ENCODE data around the gene FAM120A.

FAM120A gene

DNA sequence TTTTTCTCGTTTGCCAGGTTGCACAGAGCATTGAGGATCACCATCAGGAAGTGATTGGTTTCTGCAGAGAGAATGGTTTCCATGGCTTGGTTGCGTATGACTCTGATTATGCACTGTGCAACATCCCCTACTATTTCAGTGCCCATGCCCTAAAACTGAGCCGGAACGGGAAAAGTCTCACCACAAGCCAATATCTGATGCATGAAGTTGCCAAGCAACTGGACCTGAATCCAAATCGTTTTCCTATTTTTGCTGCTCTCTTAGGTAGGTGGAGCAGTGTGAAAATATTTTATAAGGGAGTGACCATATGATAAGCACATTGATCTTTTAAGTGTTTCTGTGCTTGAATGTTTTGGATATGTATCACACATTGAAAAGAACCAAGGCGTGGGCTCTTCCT is 19.6 kb downstream of the FAM120A start:
- DNase-seq: peak in 1 of 51 donors; percentile 14

DNA sequence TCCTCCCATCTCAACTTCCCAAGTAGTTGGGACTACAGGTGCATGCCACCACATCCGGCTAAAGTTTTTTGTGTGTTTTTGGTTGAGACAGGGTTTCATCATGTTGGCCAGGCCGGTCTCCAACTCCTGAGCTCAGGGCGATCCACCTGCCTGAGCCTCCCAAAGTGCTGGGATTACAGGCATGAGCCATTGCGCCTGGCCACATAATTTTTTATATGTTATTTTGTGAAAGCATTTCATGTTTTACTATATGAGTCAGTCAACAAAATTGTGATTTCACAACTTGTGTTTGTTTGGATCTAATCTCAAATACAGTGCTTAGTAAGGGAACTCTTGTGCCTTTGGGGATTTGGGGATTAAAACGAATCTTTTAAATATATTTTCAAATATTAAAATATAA is 21.9 kb downstream of the FAM120A start:
- DNase-seq: no peak

DNA sequence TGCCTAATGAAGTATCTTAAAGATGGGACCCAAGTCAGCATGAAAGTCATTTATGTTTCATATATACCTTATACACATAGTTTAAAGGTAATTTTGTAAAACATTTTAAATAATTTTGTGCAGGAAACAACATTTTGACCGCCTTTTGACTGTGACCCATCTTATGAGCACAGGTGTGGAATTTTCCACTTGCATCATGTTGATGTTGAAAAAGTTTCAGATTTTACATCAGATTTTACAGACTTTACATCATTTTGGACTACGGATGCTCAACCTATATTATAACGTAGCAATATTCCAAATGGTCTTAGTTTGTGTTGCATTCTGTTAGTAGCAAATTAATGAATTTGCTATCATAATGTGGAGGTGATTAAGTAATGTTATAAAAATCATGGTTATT is 23.6 kb downstream of the FAM120A start:
- no peak for DNase-seq

DNA sequence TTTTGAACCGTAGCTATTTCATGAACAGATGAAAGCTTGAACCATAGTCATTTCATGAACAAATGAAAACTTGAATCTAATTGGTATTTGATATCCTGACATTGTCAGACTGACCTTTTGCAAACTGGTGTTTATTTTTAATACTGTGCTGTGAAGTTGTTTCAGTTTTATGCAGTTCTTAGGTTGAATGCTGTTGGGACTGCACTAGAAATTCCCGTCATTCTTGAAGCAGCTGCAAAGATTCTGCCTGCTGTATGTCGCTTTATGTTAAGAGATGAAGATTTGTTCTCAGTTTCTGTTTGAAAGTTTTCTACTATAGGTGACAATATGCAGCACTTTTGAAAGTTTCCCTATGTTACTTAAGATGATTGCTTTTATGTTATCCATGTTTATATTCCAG is 24.4 kb downstream of the FAM120A start:
- DNase-seq: no peak

DNA sequence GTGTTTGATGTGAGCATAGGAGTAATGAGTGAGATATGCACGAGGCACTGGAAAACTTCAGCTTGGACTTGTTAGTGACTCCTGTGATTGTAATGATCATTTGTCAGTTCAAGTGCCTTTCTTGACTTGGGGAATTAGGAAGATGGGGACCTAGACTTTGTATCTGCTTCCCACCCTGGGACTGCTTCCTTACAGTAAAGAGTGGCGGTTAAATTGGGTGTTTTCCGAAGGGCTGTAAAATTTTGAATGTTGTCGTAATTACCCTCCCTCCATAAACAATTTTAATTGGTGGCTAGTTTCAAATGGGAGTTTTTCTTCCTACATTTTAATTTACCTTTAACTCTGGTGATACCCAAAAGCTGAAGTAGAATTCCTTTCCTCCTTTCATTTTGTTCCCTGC is 25.4 kb downstream of the FAM120A start:
- no peak for DNase-seq

DNA sequence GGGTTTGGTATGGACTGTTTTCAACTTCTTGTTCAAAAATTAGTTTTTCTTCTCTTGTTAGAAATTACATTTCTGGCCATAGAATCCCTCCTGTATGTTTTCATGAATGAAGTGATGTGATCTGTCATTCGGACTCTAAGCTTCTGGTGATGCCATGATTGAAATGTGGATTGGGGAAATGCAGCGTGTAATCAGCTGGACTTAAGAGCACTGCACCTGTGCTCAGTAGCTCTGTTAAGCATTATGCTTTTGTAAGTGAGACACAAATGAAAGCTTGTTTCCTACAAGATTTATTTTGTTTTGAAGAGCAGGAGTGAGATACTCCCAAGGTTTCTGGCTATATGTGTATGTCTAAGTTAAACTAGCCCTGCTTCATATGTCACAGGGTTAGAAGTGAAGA is 25.9 kb downstream of the FAM120A start:
- no peak for DNase-seq

DNA sequence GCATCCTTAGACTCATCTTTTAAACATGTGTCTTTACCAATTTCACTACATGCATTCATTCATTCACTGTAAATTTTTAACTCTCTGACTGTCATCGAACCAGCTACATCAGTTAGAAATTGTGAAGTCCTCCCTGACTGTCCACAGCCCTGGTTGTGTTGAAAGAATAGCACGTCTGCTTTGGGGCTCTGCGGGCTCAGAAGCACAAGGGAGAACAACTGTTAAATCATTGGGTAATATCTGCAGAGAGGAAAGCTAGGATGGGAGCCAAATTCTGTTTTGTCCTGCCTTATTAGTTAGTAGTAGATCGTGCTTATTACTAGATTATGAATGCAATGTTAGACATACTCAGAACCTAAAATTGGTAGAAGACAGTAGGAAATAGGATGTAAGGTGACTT is 28.2 kb downstream of the FAM120A start:
- no peak for DNase-seq

DNA sequence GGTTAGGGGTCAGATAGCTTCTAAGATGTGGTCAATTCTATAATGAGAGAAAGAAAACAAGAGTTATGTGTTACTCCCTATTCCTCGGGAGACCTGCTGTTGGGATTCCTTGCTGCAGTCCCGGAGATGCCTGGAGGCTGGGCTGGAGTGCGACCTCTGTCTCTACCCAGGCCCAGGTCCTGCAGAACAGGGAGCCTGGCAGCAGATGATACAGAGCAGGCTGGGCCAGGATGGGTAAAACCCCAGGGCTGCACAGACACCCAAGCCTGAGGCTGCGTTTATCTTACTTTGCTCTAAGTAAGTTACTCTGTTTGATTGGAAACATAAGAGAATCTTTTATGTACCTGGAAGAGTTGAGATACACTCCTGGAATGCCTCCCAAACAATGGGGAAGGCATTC is 28.8 kb downstream of the FAM120A start:
- no peak for DNase-seq

DNA sequence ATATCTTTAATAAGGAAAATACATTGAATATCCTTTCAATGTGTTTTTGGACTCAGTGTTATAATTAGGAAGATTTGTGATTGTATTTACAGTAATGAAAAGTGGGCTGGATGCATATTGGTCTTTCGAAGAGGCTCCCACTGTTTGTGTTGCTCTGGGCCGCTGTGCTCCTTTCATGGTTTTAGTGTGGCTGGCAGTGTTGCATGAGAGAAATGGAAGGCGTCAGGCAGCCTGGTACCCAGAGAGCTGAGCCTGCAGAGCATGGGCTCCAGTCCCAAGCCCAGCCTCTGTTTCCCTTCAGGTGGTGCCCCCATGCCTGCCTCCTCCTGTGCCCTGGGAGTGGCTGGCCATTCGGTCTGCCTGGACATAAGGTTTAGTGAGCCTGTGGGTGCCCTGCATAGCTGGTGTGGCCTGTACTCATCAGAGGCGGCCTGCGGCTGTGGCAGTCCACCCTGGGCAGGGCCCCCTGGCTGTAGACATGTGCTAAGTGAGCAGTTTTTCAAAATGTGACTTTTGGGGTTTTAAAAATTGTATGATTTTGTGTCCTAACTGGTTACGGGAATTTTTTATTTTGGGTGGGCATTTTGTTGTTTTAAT is 29.3 kb downstream of the FAM120A start:
- no peak for DNase-seq

DNA sequence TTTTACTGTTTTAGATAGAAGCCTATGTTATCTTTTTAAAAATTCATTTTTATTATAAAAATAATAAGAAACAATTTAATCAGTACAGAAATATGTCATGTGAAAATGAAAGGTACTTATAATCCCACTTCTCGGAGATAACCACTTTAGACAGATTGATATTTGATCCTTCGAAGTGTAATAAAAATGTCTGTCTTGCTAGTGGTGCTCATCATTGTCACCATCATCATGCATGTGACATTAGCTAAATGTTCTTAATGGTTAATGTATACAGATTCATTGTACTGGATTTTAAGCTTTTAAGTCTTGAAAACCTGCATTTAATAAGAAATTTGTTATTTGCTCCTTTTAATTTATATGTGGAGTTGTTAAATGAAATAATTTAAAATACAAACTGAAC is 32.0 kb downstream of the FAM120A start:
- no peak for DNase-seq

DNA sequence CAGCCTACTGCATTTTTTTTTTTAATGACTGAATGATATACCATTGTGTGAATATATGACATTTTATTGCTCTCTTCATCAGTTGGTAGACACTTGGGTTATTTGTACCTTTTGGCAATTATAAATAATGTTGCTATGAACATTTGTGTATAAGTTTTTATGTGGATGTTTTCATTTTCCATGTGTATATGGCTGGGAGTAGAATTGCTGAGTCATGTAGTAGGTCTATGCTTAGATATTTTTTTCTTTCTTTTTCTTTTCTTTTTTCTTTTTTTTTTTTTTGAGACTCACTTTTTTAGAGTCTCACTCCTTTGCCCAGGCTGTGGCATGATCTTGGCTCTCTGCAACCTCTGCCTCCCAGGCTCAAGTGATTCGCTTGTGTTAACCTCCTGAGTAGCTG is 34.8 kb downstream of the FAM120A start:
- no peak for DNase-seq

DNA sequence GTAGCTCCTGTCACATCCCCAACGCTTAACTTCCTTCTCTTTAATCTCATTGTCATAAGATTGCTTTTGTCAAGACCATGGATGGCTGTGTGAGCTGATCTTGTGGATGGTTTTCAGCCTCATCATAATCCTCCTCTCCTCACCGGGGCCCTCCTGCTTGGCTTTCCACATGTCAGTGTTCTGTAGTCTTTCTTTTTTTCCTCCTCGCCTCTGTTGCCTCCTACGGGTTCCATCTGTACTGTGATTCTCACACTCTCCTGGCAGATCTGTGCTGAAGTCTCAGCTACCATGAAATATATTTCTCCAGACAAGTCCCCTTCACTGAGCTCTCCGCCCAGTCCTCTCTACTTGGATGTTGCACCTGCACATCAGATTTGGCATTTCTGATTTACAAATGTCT is 36.8 kb downstream of the FAM120A start:
- peak in 1 of 51 donors; percentile 28 for DNase-seq

DNA sequence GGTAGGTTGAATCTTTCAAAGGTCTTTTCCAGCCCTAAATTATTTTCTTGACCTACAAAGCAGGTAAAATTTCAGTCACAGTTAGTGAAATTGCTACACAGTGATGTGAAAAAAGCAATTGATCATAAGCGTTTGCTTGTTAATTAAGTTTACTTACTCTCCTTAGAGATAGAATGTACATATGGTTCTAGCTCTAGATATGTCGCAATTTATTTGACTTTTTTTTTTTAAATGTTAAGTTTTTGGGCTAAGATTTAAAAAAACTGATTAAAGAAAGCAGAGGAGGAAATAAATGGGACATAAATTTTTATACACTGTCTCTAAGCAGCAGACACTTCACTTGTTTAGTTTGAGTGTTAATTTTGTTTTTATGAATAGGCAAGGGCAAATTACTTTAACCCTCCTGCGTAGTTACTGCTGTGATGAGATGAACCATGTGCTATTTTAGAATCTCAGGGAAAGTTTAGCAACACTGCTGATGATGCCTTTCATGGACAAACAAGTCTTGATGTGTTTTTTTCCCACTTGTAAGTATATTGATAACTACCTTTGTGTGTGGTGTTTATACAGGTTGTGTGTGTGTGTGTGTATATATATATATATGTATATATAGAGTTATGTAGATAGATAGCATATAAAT is 40.2 kb downstream of the FAM120A start:
- no peak for DNase-seq

DNA sequence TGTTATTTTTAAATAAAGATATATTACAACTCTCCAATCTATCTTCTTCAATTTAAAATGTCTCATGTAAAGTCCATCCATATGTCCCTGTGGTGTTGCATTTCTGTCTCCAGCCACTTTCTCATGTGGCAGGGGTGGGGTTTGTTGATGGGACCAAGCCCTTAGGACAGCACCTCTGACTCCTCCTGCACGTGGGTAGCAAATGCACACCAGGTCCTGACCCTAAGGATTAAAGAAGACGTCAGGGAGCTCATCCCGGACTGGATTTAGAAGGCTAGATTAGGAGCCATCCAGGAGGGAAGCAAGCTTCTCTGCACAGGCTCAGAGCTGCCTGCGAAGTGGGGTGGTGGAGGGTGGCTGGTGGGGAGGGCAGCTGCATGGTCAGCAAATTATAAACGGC is 40.8 kb downstream of the FAM120A start:
- DNase-seq: no peak

DNA sequence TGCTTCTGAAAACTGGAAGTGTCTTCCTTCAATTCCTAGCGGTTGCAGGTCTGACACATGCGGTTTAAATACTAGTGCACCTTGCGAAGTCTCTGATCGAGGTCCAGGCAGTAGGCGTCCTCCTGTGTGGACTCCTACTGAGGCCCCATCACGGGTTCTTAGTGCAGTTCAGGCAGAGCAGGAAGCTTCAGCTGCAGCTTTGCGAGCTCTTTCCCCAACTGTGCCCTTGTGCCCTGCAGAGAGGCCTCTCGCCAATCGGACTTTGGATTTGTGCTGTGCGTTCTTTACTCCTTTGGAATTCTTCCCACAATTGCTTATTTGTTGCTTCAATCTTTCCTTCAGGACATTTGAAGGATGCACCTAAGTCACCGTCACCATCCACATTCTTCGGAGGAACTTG is 42.5 kb downstream of the FAM120A start:
- DNase-seq: no peak

DNA sequence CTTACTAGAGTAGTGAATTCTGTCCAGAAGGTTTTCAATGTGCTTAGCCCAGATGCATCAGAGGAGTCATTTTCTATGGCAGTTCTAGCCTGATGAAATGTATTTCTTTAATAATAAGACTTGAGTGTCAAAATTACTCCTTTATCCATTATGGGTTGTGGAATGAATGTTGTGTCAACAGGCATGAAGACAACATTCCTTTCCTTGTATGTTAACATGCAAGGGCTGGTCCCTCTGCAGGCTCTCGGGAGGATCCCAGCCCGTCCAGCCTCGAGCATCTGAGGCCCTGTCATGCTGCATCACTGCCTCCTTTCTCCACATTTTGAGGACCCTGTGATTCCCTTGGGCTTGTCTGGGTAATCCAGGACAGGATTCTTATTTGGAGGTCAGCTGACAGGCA is 44.8 kb downstream of the FAM120A start:
- no peak for DNase-seq

DNA sequence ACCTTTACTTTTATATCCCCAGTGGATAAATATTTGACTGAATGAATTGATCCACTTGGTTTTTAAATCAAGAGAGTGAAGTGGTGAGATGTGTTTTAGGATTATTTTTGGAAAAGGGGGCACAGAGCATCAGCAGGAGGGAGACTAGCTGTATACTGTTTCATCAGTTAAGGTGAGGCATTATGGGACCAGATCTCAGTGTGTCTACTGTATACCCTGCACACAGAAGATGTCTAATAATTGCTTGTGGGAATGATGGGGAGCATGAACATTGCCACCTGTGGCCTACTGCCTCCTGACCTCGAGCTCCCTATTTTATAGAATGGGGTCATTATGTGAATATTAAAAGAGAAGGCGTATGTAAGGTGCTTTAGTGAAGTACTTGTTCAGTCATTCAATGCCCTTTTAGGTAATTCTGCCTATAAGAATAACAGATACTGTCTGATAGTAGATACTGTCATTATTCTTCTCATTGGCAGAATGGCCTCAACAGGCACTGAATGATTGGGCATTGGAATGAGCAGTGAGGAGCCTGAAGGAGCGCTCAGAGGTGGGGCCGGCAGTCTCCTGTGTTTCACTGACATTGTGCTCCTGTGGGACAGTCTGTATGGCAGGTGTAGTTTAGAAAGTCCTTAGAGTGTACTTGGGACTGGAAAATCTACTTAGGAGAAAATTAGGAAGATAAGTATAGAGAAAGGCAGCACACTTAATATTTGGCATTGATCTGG is 49.2 kb downstream of the FAM120A start:
- no peak for DNase-seq

DNA sequence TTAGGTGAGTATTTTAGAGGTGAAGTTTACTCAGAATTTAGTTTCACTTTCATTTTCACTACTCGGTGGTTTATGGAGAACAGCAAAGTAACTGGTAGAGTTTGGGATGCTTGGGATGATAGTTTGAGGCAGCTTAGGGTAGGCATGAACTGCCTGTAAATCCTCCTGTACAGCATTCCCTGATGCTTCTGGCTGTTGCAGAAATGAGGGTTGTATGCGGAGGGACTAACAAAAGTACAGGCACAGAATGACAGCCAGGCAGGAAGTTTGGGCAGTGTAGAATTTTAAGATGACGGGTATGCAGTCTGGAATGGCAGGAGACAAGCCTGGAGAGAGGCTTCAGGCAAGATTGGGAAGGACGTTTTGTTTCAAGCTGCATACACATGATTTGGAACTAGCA is 49.9 kb downstream of the FAM120A start:
- DNase-seq: no peak

DNA sequence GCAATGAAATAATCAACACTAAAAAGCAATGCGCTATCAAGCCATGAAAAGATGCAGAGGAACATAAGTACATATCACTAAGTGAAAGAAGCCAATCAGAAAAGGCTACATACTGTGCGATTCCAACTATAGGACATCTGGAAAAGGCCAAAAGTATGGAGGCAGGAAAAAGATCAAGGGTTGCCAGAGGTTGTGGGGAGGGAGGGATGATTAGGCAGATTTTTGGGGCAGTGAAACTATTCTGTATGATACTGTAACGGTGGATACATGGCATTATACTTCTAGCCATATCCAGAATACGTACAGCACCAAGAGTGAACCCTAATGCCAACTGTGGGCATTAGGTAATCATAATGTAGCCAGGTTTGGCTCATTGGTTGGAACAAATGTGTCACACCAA is 51.9 kb downstream of the FAM120A start:
- no peak for DNase-seq

DNA sequence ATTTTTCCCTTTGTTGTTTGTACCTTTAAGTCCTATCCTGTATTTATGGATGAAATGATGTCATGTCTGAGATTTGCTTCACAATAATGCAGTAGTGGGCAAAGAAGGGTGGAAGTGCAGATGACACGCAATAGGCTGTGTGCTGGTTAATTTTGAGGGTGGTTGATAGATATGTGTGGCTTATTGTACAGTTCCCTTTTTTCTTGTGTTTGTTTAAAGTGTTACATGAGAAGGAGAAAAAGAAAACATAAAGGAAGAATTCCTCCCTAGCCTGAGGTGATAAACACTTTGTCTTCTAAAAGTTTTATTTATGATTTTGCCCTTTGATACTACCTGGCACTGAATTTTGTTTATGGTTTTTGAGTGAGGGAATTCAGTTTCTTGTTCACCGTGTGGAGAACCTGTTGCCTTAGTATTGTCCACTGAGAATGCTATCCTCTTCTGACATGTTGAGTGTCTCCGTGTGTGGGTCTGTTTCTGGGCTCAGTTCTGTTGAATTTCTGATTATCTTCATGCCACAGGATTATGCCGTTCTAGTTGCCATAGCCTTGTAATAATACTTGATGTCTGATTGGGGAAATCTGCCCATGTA is 54.2 kb downstream of the FAM120A start:
- no peak for DNase-seq

DNA sequence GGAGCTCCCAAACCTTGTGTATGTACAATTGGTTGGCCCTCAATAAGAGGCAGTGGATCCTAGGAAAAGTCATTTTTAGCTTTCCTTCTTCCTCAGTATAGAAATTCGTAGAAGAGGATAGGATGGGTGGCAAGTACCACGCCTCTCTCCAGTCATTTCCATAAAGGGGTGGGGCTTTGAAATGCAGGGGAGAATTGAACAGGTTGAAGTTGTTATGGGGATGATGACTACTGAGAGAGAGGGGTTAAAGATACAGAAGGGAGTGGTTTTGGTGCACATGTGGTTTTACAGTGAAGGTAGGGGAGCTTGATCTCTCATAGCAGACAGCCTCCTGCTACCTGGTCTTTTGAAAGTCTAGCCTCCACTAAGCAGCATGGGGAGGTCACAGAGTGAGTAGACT is 56.3 kb downstream of the FAM120A start:
- no peak for DNase-seq

DNA sequence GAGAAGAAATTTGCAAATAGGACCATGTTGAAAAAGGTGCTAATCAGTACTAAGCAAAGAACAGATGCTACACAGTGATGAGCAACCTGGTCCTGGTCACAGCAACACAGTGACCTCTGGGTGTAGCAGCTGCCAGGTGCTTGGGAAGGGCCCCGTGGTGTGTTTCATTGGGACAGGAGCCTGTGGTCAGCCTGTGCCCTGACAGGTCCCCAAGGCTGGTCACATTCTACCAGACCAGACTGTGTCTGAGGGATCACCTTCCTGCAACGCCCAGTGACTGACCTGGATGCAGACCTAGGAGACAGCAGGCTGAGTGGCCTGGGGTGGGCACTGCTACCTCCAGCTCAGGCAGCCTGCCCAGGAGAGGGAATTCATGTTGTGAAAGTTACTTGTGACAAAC is 56.7 kb downstream of the FAM120A start:
- DNase-seq: no peak

DNA sequence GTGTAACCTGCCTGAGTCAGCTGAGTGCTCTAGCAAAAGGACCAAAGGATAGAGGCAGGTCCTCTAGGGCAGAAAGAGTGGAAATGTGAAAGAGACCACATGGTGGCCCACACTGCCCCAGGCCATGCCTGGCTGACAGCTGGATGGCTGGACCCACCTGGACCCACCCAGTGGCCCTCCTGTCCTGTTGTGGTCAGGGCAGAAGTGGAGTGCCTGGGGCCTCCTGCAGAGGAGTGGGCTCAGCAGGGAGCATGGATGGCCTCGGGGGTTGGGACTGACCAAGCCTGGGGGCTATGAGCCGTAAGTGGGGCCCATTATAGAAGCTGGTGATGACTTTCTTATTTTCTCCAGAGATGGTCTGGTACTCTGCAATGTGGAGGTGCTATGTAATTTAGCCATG is 57.6 kb downstream of the FAM120A start:
- DNase-seq: no peak
